Aorta (tissue), 5 donors: Measurements from ENCODE around the gene FBXL4. TPM values are rescaled to one million over a fixed set of nuclear protein-coding genes. Genes with fewer than 3 reads are reported as not detected.
A peak's percentile ranks its signal among the peaks of the same experiment; 100 is the strongest.

Source experiments
- ATAC-seq: fragments of 200-7000 bp; cut with Tn5 transposase; one replicate; pipeline ENCODE4 v1.9.1; 2022; ENCODE audit warnings: moderate library complexity; ENCODE audit not compliant: low FRiP score
- DNase-seq, 2 donors: peaks; one replicate each; pipeline ENCODE4 v3.0.0-alpha.2; 2020
- H3K27ac ChIP-seq, 2 donors: one replicate each; pipeline ENCODE4 v1.5.1; 2013; ENCODE audit warnings: low read length in 2 of 2, mild to moderate bottlenecking in 2 of 2, moderate library complexity in 2 of 2, control low read depth in 1 of 2, inconsistent platforms in 1 of 2, low read depth in 1 of 2
- H3K27me3 ChIP-seq, 2 donors: one replicate each; pipeline ENCODE4 v1.6.1; 2013; ENCODE audit warnings: control low read depth in 1 of 2, low read length in 1 of 2, mild to moderate bottlenecking in 1 of 2, moderate library complexity in 1 of 2; ENCODE audit not compliant: insufficient read depth in 2 of 2, control insufficient read depth in 1 of 2
- H3K36me3 ChIP-seq, 2 donors: one replicate each; pipeline ENCODE4 v1.6.1; 2013; ENCODE audit warnings: control low read depth in 1 of 2, low read length in 1 of 2, mild to moderate bottlenecking in 1 of 2; ENCODE audit not compliant: insufficient read depth in 2 of 2, control insufficient read depth in 1 of 2
- H3K4me1 ChIP-seq, 2 donors: one replicate each; pipeline ENCODE4 v1.6.1; 2013; ENCODE audit warnings: low read length in 2 of 2, control low read depth in 1 of 2, mild to moderate bottlenecking in 1 of 2, moderate library complexity in 1 of 2; ENCODE audit not compliant: insufficient read depth in 2 of 2, control insufficient read depth in 1 of 2
- H3K4me3 ChIP-seq, 2 donors: one replicate each; pipeline ENCODE4 v1.5.1; 2013; ENCODE audit warnings: low read length in 2 of 2, control low read depth in 1 of 2, mild to moderate bottlenecking in 1 of 2
- H3K9me3 ChIP-seq: one replicate; pipeline ENCODE4 v1.6.1; 2013; ENCODE audit warnings: mild to moderate bottlenecking, low read length; ENCODE audit not compliant: control insufficient read depth
- WGBS, 2 donors: extraction: QIAGEN DNeasy Blood & Tissue Kit; methylation state at CpG; one replicate each; pipeline ENCODE4 v1.1.7; 2013; 5-methylcytosine and 5-hydroxymethylcytosine counted together
- intact Hi-C, 2 donors: fragments of 100-400 bp; cut with DNase I; formaldehyde crosslinking; loops; one replicate each; pipeline versions ENCODE4 v1.14.2 to v1.15.0; 2022
- polyA plus RNA-seq, 2 donors: library from polyadenylated mRNA; stranded (reverse); fragments of 200-250 nt; gene quantifications; one replicate each; pipeline ENCODE4 v1.2.3, GENCODE V29; 2013
- total RNA-seq, 2 donors: library from RNA; stranded (reverse); fragmentation: NEBNext Ultra II Directional; extraction: Animal tissue kit (Norgen Biotek cat#: 25700); gene quantifications; one replicate each; pipeline ENCODE4 v1.2.1, GENCODE V29; 2021
- donor health status: healthy with polysubstance abuse.
- donor health status: Bipolar disorder and iron deficiency.
- donor health status: DM: no; HTN: no; CAD: no.
- donor health status: DM: no; HTN: no; CAD: no.
- donor health status: DM: yes; HTN: yes; CAD: no.

Gene FBXL4
- total and polyA plus RNA-seq, 4 donors, result 4.5 to 23.5 (median 11.7) TPM

- DNase-seq, result peak in 1 of 2 donors; percentile 72
- WGBS, 2 donors, result 7% methylated on average over 58 of the region's 58 CpGs
- H3K27me3 ChIP-seq, result peaks cover 2% of the 10 kb centered on the region in 2 donors
- no peak overlapping the region for H3K27ac ChIP-seq
- no peaks in the 10 kb centered on the region for H3K9me3 ChIP-seq
- H3K4me1 ChIP-seq, result no peaks in the 10 kb centered on the region
- no peak for ATAC-seq
- no peaks in the 10 kb centered on the region for H3K36me3 ChIP-seq
- intact Hi-C loops, result no loop called here
- no peak overlapping the region for H3K4me3 ChIP-seq
Measured at GRCh38 chr6:98831057-98831958, 116.4 kb downstream of the FBXL4 start.

- no peaks in the 10 kb centered on the region for H3K9me3 ChIP-seq
- H3K4me3 ChIP-seq, result no peak overlapping the region
- H3K27ac ChIP-seq, result no peak overlapping the region
- H3K27me3 ChIP-seq, result peaks cover 2% of the 10 kb centered on the region in 2 donors
- no peak for ATAC-seq
- no peak for DNase-seq
- no peaks in the 10 kb centered on the region for H3K4me1 ChIP-seq
- intact Hi-C loops, result no loop called here
- H3K36me3 ChIP-seq, result no peaks in the 10 kb centered on the region
- WGBS, 2 donors, result 56 to 64% methylated on average over 2 of the region's 2 CpGs
Measured at GRCh38 chr6:98830146-98830545, 117.6 kb downstream of the FBXL4 start.

GRCh38 chr6:98828941-98829411 is 118.8 kb downstream of the FBXL4 start:
- H3K9me3 ChIP-seq, result no peaks in the 10 kb centered on the region
- DNase-seq, result no peak
- intact Hi-C loops, result loop anchor here in 1 of 2 donors (10.0 kb wide), 1 partner anchor 786 kb away; no protein-coding TSS in a partner anchor
- no peak for ATAC-seq
- 39 to 50% methylated on average over 14 of the region's 14 CpGs for WGBS, 2 donors
- no peaks in the 10 kb centered on the region for H3K4me1 ChIP-seq
- H3K27ac ChIP-seq, result no peak overlapping the region
- H3K36me3 ChIP-seq, result no peaks in the 10 kb centered on the region
- peaks cover 2% of the 10 kb centered on the region in 2 donors for H3K27me3 ChIP-seq
- H3K4me3 ChIP-seq, result no peak overlapping the region

- WGBS, 2 donors, result 34 to 38% methylated on average over 12 of the region's 12 CpGs
Measured at GRCh38 chr6:98828211-98828788, 119.4 kb downstream of the FBXL4 start.

GRCh38 chr6:98827295-98828159 is 120.2 kb downstream of the FBXL4 start:
- no peaks in the 10 kb centered on the region for H3K36me3 ChIP-seq
- no peak for ATAC-seq

More at GRCh38 chr6:98828211-98828788, 119.4 kb downstream of the FBXL4 start:
- no peak for DNase-seq
- Histone ChIP-seq H3K27me3 (peaks cover 2% of the 10 kb centered on the region in 2 donors), H3K4me3 (no peak overlapping the region), H3K36me3 (no peaks in the 10 kb centered on the region), H3K27ac (no peak overlapping the region), H3K9me3 (no peaks in the 10 kb centered on the region), H3K4me1 (no peaks in the 10 kb centered on the region)
- intact Hi-C loops, result loop anchor here in 1 of 2 donors (10.0 kb wide), 1 partner anchor 787 kb away; no protein-coding TSS in a partner anchor
- ATAC-seq, result no peak

GRCh38 chr6:98825600-98826230 is 122.0 kb downstream of the FBXL4 start:
- DNase-seq (no peak), ATAC-seq (no peak)
- Histone ChIP-seq H3K4me1 (no peaks in the 10 kb centered on the region), H3K27me3 (peaks cover 2% of the 10 kb centered on the region in 2 donors), H3K4me3 (no peak overlapping the region), H3K9me3 (no peaks in the 10 kb centered on the region), H3K36me3 (no peaks in the 10 kb centered on the region), H3K27ac (no peak overlapping the region)
- WGBS, 2 donors, result 7 to 13% methylated on average over 19 of the region's 19 CpGs
- intact Hi-C loops, result loop anchor here in 1 of 2 donors (10.0 kb wide), 1 partner anchor 789 kb away; no protein-coding TSS in a partner anchor

More at GRCh38 chr6:98827295-98828159, 120.2 kb downstream of the FBXL4 start:
- Histone ChIP-seq H3K4me3 (no peak overlapping the region), H3K27me3 (peaks cover 2% of the 10 kb centered on the region in 2 donors), H3K9me3 (no peaks in the 10 kb centered on the region), H3K27ac (no peak overlapping the region), H3K4me1 (no peaks in the 10 kb centered on the region)
- intact Hi-C loops, result loop anchor here in 1 of 2 donors (10.0 kb wide), 1 partner anchor 787 kb away; no protein-coding TSS in a partner anchor
- peak in 1 of 2 donors; percentile 68 for DNase-seq
- WGBS, 2 donors, result 9 to 10% methylated on average over 44 of the region's 44 CpGs

- 7% methylated on average over 23 to 32 of the region's 32 CpGs for WGBS, 2 donors
- Histone ChIP-seq H3K4me1 (no peaks in the 10 kb centered on the region), H3K4me3 (no peak overlapping the region), H3K27ac (no peak overlapping the region), H3K27me3 (peaks cover 2% of the 10 kb centered on the region in 2 donors), H3K9me3 (no peaks in the 10 kb centered on the region), H3K36me3 (no peaks in the 10 kb centered on the region)
- intact Hi-C loops, result loop anchor here in 1 of 2 donors (10.0 kb wide), 1 partner anchor 790 kb away; no protein-coding TSS in a partner anchor
- DNase-seq (no peak), ATAC-seq (no peak)
Measured at GRCh38 chr6:98824902-98825599, 122.7 kb downstream of the FBXL4 start.
